Astrocyte (in vitro differentiated cells and primary cell): ENCODE data around the gene MORN5.

Experiments
- EZH2 ChIP-seq: IDR thresholded peaks from 2 replicates; pipeline ENCODE4 v1.6.1; 2012; ENCODE audit warnings: mild to moderate bottlenecking, low read length, inconsistent platforms; ENCODE audit not compliant: insufficient read depth
- TF ChIP-seq, protein P1 (sequence below): IDR thresholded peaks from 2 replicates; pipeline ENCODE4 v1.5.1; 2011; ENCODE audit warnings: low read depth, mild to moderate bottlenecking, inconsistent platforms, low read length, moderate library complexity; ENCODE audit not compliant: insufficient read depth

- TF ChIP-seq, protein P1, sequence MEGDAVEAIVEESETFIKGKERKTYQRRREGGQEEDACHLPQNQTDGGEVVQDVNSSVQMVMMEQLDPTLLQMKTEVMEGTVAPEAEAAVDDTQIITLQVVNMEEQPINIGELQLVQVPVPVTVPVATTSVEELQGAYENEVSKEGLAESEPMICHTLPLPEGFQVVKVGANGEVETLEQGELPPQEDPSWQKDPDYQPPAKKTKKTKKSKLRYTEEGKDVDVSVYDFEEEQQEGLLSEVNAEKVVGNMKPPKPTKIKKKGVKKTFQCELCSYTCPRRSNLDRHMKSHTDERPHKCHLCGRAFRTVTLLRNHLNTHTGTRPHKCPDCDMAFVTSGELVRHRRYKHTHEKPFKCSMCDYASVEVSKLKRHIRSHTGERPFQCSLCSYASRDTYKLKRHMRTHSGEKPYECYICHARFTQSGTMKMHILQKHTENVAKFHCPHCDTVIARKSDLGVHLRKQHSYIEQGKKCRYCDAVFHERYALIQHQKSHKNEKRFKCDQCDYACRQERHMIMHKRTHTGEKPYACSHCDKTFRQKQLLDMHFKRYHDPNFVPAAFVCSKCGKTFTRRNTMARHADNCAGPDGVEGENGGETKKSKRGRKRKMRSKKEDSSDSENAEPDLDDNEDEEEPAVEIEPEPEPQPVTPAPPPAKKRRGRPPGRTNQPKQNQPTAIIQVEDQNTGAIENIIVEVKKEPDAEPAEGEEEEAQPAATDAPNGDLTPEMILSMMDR: no peak
- no peak for TF ChIP-seq EZH2
Observed at GRCh38 chr9:122229485-122229837, 69.8 kb downstream of the MORN5 start.
